Liver (tissue), 9 donors: ENCODE data around the gene CARMIL1. TPM values are rescaled to one million over a fixed set of nuclear protein-coding genes. Genes with fewer than 3 reads are reported as not detected.

Source experiments
- DNase-seq: peaks from one replicate; pipeline ENCODE4 v3.0.0-alpha.2; 2017; ENCODE audit warnings: low spot score
- H3K27ac ChIP-seq, 2 donors: one replicate each; pipeline ENCODE4 v1.7.0; 2013; ENCODE audit warnings: inconsistent platforms in 2 of 2, low read length in 2 of 2, control low read depth in 1 of 2, low read depth in 1 of 2, mild to moderate bottlenecking in 1 of 2
- H3K27me3 ChIP-seq, 4 donors: one replicate each; pipeline versions ENCODE4 v1.6.1 to v1.7.0; 2013; ENCODE audit warnings: low read length in 3 of 4, inconsistent platforms in 1 of 4, mild to moderate bottlenecking in 1 of 4, moderate library complexity in 1 of 4; ENCODE audit not compliant: control insufficient read depth in 4 of 4, insufficient read depth in 4 of 4
- H3K36me3 ChIP-seq, 4 donors: one replicate each; pipeline versions ENCODE4 v1.6.1 to v1.7.0; 2013; ENCODE audit warnings: low read length in 3 of 4, mild to moderate bottlenecking in 3 of 4, low read depth in 1 of 4, moderate library complexity in 1 of 4; ENCODE audit not compliant: control insufficient read depth in 4 of 4, insufficient read depth in 3 of 4
- H3K4me1 ChIP-seq, 4 donors: one replicate each; pipeline versions ENCODE4 v1.6.1 to v1.7.0; 2013; ENCODE audit warnings: low read length in 3 of 4, mild to moderate bottlenecking in 3 of 4, moderate library complexity in 1 of 4; ENCODE audit not compliant: control insufficient read depth in 4 of 4, insufficient read depth in 4 of 4
- H3K4me3 ChIP-seq, 3 donors: one replicate each; pipeline versions ENCODE4 v1.6.1 to v1.7.0; 2013; ENCODE audit warnings: low read length in 3 of 3, control low read depth in 1 of 3, low read depth in 1 of 3, mild to moderate bottlenecking in 1 of 3
- H3K9ac ChIP-seq, 2 donors: one replicate each; pipeline ENCODE4 v1.7.0; 2013; ENCODE audit warnings: low read length in 2 of 2, mild to moderate bottlenecking in 2 of 2, moderate library complexity in 2 of 2, control low read depth in 1 of 2, low read depth in 1 of 2
- H3K9me3 ChIP-seq, 4 donors: one replicate each; pipeline versions ENCODE4 v1.6.1 to v1.7.0; 2013; ENCODE audit warnings: low read length in 3 of 4; ENCODE audit not compliant: control insufficient read depth in 4 of 4
- EGR1 ChIP-seq, 2 donors: IDR thresholded peaks; 2 replicates each; pipeline ENCODE4 v1.6.1; 2016 to 2018; ENCODE audit warnings: antibody characterized with exemption in 2 of 2, low read depth in 2 of 2
- FOXA1 ChIP-seq: IDR thresholded peaks from 2 replicates; pipeline ENCODE4 v1.6.1; 2016; ENCODE audit warnings: antibody characterized with exemption
- FOXA2 ChIP-seq: IDR thresholded peaks from 2 replicates; pipeline ENCODE4 v1.6.1; 2016; ENCODE audit warnings: antibody characterized with exemption
- GABPA ChIP-seq, 2 donors: IDR thresholded peaks in 1 of 2; conservative IDR thresholded peaks in 1 of 2; 2 replicates each; pipeline ENCODE4 v1.6.1; 2016; ENCODE audit warnings: antibody characterized with exemption in 2 of 2, mild to moderate bottlenecking in 1 of 2, moderate library complexity in 1 of 2
- HNF4A ChIP-seq, 2 donors: conservative IDR thresholded peaks; 2 replicates each; pipeline ENCODE4 v1.6.1; 2016; ENCODE audit warnings: antibody characterized with exemption in 2 of 2, mild to moderate bottlenecking in 2 of 2
- HNF4G ChIP-seq: IDR thresholded peaks from 2 replicates; pipeline ENCODE4 v1.6.1; 2016; ENCODE audit warnings: antibody characterized with exemption
- JUND ChIP-seq, 2 donors: IDR thresholded peaks; 2 replicates each; pipeline ENCODE4 v1.6.1; 2016; ENCODE audit warnings: antibody characterized with exemption in 2 of 2
- NR2F2 ChIP-seq: IDR thresholded peaks from 2 replicates; pipeline ENCODE4 v1.6.1; 2016; ENCODE audit warnings: antibody characterized with exemption
- RAD21 ChIP-seq, 2 donors: IDR thresholded peaks; 2 replicates each; pipeline ENCODE4 v1.6.1; 2016; ENCODE audit warnings: antibody characterized with exemption in 2 of 2, mild to moderate bottlenecking in 2 of 2
- RXRA ChIP-seq, 2 donors: IDR thresholded peaks; 2 replicates each; pipeline ENCODE4 v1.6.1; 2017 to 2018; ENCODE audit warnings: antibody characterized with exemption in 2 of 2, mild to moderate bottlenecking in 1 of 2
- SP1 ChIP-seq: IDR thresholded peaks from 2 replicates; pipeline ENCODE4 v1.6.1; 2018; ENCODE audit warnings: antibody characterized with exemption, mild to moderate bottlenecking
- TAF1 ChIP-seq: conservative IDR thresholded peaks from 2 replicates; pipeline ENCODE4 v1.6.1; 2016; ENCODE audit warnings: antibody characterized with exemption, mild to moderate bottlenecking
- YY1 ChIP-seq: IDR thresholded peaks from 2 replicates; pipeline ENCODE4 v1.6.1; 2016; ENCODE audit warnings: antibody characterized with exemption, mild to moderate bottlenecking
- ZBTB33 ChIP-seq: IDR thresholded peaks from 2 replicates; pipeline ENCODE4 v1.6.1; 2016; ENCODE audit warnings: antibody characterized with exemption
- WGBS: extraction: QIAGEN DNeasy Blood & Tissue Kit; methylation state at CpG from one replicate; pipeline ENCODE4 v1.1.7; 2013; 5-methylcytosine and 5-hydroxymethylcytosine counted together
- polyA plus RNA-seq, 2 donors: library from polyadenylated mRNA; stranded (reverse) in 1 of 2; unstranded in 1 of 2; fragments of 200-250 nt in 1 of 2; fragments of >200 nt in 1 of 2; fragmentation: Nextera tagmentation in 1 of 2; extraction: Ambion mirVana in 1 of 2; gene quantifications; one replicate each; pipeline versions ENCODE4 v1.2.1 to v1.2.3, GENCODE V29; 2013 to 2015
- total RNA-seq, 2 donors: library from RNA; depleted of rRNA; stranded (reverse); fragments of >200 nt; gene quantifications; one replicate each; pipeline ENCODE4 v1.2.3, GENCODE V29; 2014
- TF ChIP-seq, protein P1 (sequence below): IDR thresholded peaks from 2 replicates; pipeline ENCODE4 v1.6.1; 2016; ENCODE audit warnings: antibody characterized with exemption
- TF ChIP-seq, protein P2 (sequence below): IDR thresholded peaks from 2 replicates; pipeline ENCODE4 v1.6.1; 2016; ENCODE audit warnings: antibody characterized with exemption
- TF ChIP-seq, protein P3 (sequence below): IDR thresholded peaks from 2 replicates; pipeline ENCODE4 v1.6.1; 2016; ENCODE audit warnings: antibody characterized with exemption, mild to moderate bottlenecking
- donor health status: healthy.
- donor health status: healthy.
- donor health status: healthy.
- donor health status: healthy.
- donor health status: healthy.

The CARMIL1 gene
- total and polyA plus RNA-seq, 4 donors = 1.4 to 9.5 (median 3.5) TPM

- no peak overlapping the region for H3K27ac ChIP-seq
- DNase-seq = no peak
- no peaks in the 10 kb centered on the region for H3K9me3 ChIP-seq
- no peaks in the 10 kb centered on the region for H3K27me3 ChIP-seq
- H3K36me3 ChIP-seq = no peaks in the 10 kb centered on the region
- no peak overlapping the region for H3K4me3 ChIP-seq
- TF ChIP-seq JUND (IDR thresholded peaks at IDR 0.05) (no peak), ZBTB33 (no peak), EGR1 (IDR thresholded peaks at IDR 0.05; ENCODE audit: low read depth in 2 of 2) (no peak), TAF1 (no peak), FOXA2 (no peak), GABPA (IDR thresholded peaks at IDR 0.05 in 1 of 2, conservative IDR thresholded peaks at IDR 0.05 in 1 of 2) (no peak), SP1 (no peak), HNF4G (no peak), RXRA (IDR thresholded peaks at IDR 0.05) (no peak)
- TF ChIP-seq, protein P1, sequence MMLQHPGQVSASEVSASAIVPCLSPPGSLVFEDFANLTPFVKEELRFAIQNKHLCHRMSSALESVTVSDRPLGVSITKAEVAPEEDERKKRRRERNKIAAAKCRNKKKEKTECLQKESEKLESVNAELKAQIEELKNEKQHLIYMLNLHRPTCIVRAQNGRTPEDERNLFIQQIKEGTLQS = no peak
- 88% methylated on average over 1 of the region's 1 CpG for WGBS
- H3K4me1 ChIP-seq = peaks cover 2 to 35% (median 27%) of the 10 kb centered on the region in 4 donors
- H3K9ac ChIP-seq = no peak overlapping the region
Measured at GRCh38 chr6:25277386-25277785, 1.8 kb upstream of the CARMIL1 start.

- H3K4me3 ChIP-seq = no peak overlapping the region
- no peaks in the 10 kb centered on the region for H3K36me3 ChIP-seq
- no peaks in the 10 kb centered on the region for H3K27me3 ChIP-seq
- no peak overlapping the region for H3K27ac ChIP-seq
- no peak overlapping the region for H3K9ac ChIP-seq
- 96% methylated on average over 1 of the region's 1 CpG for WGBS
- peaks cover 2 to 35% (median 27%) of the 10 kb centered on the region in 4 donors for H3K4me1 ChIP-seq
- H3K9me3 ChIP-seq = no peaks in the 10 kb centered on the region
- no peak for DNase-seq
- TF ChIP-seq, protein P2, sequence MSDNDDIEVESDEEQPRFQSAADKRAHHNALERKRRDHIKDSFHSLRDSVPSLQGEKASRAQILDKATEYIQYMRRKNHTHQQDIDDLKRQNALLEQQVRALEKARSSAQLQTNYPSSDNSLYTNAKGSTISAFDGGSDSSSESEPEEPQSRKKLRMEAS = no peak
- TF ChIP-seq, protein P1 = no peak
- TF ChIP-seq RXRA (IDR thresholded peaks at IDR 0.05) (no peak), YY1 (no peak), GABPA (IDR thresholded peaks at IDR 0.05 in 1 of 2, conservative IDR thresholded peaks at IDR 0.05 in 1 of 2) (no peak), ZBTB33 (no peak), EGR1 (IDR thresholded peaks at IDR 0.05; ENCODE audit: low read depth in 2 of 2) (no peak), FOXA1 (no peak), JUND (IDR thresholded peaks at IDR 0.05) (no peak), RAD21 (IDR thresholded peaks at IDR 0.05) (no peak), HNF4G (no peak), FOXA2 (no peak), SP1 (no peak), NR2F2 (no peak), HNF4A (conservative IDR thresholded peaks at IDR 0.05) (no peak), TAF1 (no peak)
- TF ChIP-seq, protein P3, sequence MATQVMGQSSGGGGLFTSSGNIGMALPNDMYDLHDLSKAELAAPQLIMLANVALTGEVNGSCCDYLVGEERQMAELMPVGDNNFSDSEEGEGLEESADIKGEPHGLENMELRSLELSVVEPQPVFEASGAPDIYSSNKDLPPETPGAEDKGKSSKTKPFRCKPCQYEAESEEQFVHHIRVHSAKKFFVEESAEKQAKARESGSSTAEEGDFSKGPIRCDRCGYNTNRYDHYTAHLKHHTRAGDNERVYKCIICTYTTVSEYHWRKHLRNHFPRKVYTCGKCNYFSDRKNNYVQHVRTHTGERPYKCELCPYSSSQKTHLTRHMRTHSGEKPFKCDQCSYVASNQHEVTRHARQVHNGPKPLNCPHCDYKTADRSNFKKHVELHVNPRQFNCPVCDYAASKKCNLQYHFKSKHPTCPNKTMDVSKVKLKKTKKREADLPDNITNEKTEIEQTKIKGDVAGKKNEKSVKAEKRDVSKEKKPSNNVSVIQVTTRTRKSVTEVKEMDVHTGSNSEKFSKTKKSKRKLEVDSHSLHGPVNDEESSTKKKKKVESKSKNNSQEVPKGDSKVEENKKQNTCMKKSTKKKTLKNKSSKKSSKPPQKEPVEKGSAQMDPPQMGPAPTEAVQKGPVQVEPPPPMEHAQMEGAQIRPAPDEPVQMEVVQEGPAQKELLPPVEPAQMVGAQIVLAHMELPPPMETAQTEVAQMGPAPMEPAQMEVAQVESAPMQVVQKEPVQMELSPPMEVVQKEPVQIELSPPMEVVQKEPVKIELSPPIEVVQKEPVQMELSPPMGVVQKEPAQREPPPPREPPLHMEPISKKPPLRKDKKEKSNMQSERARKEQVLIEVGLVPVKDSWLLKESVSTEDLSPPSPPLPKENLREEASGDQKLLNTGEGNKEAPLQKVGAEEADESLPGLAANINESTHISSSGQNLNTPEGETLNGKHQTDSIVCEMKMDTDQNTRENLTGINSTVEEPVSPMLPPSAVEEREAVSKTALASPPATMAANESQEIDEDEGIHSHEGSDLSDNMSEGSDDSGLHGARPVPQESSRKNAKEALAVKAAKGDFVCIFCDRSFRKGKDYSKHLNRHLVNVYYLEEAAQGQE = no peak
Measured at GRCh38 chr6:25277857-25278256, 1.3 kb upstream of the CARMIL1 start.
